ENCODE data around the gene ISM1.

Gene ISM1

GRCh38 chr20:13220904-13221297, at the start of gene ISM1:
Gene ISM1, plus strand, starts transcription at chr20:13221274. Its CDS starts 503 bp downstream, at chr20:13221777.
- no peak for DNase-seq

GRCh38 chr20:13173201-13173600, 47.9 kb upstream of the ISM1 start:
- no peak for DNase-seq

GRCh38 chr20:13174402-13174801, 46.7 kb upstream of the ISM1 start:
- no peak for DNase-seq

- no peak for DNase-seq
Measured at GRCh38 chr20:13180986-13181889, 39.8 kb upstream of the ISM1 start.

GRCh38 chr20:13183005-13183404, 38.1 kb upstream of the ISM1 start:
- no peak for DNase-seq

GRCh38 chr20:13186043-13186774, 34.9 kb upstream of the ISM1 start:
- DNase-seq, result no peak

GRCh38 chr20:13187899-13188298, 33.2 kb upstream of the ISM1 start:
- DNase-seq, result no peak

GRCh38 chr20:13199279-13199678, 21.8 kb upstream of the ISM1 start:
- DNase-seq, result no peak

- no peak for DNase-seq
Measured at GRCh38 chr20:13200767-13201500, 20.1 kb upstream of the ISM1 start.

- DNase-seq, result no peak
Measured at GRCh38 chr20:13202565-13202964, 18.5 kb upstream of the ISM1 start.

- DNase-seq, result no peak
Measured at GRCh38 chr20:13205425-13205824, 15.6 kb upstream of the ISM1 start.

- DNase-seq, result no peak
Measured at GRCh38 chr20:13205848-13206434, 15.1 kb upstream of the ISM1 start.

- DNase-seq, result no peak
Measured at GRCh38 chr20:13207016-13207415, 14.1 kb upstream of the ISM1 start.

- DNase-seq, result no peak
Measured at GRCh38 chr20:13211956-13212618, 9.0 kb upstream of the ISM1 start.

GRCh38 chr20:13212750-13213149, 8.3 kb upstream of the ISM1 start:
- peak; percentile 8 for DNase-seq

- no peak for DNase-seq
Measured at GRCh38 chr20:13213335-13213734, 7.7 kb upstream of the ISM1 start.

- no peak for DNase-seq
Measured at GRCh38 chr20:13216533-13216932, 4.5 kb upstream of the ISM1 start.

GRCh38 chr20:13219327-13220193, 1.5 kb upstream of the ISM1 start:
- DNase-seq, result no peak

- peak; percentile 6 for DNase-seq
Measured at GRCh38 chr20:13220194-13220903, 725 bp upstream of the ISM1 start.

GRCh38 chr20:13221313-13221672, 219 bp downstream of the ISM1 start:
- DNase-seq, result no peak

Measured in EL (cell line).